Keratinocyte (primary cell): ENCODE results near the gene FFAR4.

ENCODE experiments used
- EZH2 ChIP-seq: IDR thresholded peaks from one replicate; pipeline ENCODE4 v1.6.1; 2012; ENCODE audit warnings: inconsistent platforms, mild to moderate bottlenecking, low read length, moderate library complexity
- TF ChIP-seq, protein P1 (sequence below), 3 experiments: IDR thresholded peaks in 1 of 3; conservative IDR thresholded peaks in 1 of 3; optimal IDR thresholded peaks in 1 of 3; 2 replicates in 2 of 3; 3 replicates in 1 of 3; pipeline versions ENCODE3 to v1.5.1; 2011; ENCODE audit warnings: low read length in 3 of 3, mild to moderate bottlenecking in 3 of 3, moderate library complexity in 2 of 3, control low read depth in 1 of 3, inconsistent platforms in 1 of 3; ENCODE audit not compliant: insufficient read depth in 2 of 3; ENCODE audit errors: extremely low read depth in 1 of 3

DNA sequence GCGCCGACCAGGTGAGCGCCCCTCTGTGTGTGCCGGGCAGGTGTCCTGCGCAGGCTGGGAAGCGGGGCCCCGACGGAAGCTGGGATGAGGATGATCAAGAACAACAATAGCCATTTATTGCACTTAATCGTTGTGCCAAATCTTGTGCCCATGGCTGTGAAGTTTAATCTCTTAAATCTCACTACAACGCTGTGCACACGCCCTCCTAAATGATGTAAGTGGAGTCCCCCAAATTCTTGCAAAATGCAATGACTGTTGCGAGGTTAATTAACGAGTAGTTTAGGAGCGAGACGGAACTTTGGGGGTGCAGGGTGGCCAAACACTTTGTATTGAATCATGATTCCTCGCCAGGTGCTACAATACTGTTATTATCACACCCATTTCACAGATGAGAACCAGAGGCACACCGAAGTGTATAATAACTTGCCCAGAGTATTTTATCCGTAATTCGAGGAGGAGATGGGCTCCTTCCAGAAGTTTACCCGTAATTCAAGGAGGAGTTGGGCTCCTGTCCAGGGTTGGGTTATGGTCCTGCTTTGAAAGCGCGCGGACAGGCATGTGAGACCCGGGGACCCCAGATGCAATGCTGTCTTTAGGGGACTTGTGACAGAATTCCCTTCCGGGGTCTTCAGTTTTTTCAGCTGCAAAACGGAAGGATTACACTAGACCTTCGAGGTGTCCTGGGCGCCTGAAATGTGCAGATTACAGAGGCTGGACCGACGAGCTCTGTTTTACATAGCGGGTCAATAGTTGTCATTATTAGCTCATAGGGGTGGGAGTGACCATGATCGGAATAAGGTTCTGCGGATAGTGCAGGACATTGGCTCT, 1.0 kb downstream of the FFAR4 start:
- TF ChIP-seq, protein P1, sequence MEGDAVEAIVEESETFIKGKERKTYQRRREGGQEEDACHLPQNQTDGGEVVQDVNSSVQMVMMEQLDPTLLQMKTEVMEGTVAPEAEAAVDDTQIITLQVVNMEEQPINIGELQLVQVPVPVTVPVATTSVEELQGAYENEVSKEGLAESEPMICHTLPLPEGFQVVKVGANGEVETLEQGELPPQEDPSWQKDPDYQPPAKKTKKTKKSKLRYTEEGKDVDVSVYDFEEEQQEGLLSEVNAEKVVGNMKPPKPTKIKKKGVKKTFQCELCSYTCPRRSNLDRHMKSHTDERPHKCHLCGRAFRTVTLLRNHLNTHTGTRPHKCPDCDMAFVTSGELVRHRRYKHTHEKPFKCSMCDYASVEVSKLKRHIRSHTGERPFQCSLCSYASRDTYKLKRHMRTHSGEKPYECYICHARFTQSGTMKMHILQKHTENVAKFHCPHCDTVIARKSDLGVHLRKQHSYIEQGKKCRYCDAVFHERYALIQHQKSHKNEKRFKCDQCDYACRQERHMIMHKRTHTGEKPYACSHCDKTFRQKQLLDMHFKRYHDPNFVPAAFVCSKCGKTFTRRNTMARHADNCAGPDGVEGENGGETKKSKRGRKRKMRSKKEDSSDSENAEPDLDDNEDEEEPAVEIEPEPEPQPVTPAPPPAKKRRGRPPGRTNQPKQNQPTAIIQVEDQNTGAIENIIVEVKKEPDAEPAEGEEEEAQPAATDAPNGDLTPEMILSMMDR (optimal IDR thresholded peaks at IDR 0.05 in 1 of 3, IDR thresholded peaks at IDR 0.05 in 1 of 3, conservative IDR thresholded peaks at IDR 0.05 in 1 of 3; ENCODE audit: extremely low read depth in 1 of 3, insufficient read depth in 2 of 3, low read length in 3 of 3), result no peak
- TF ChIP-seq EZH2, result no peak
